Fibroblast of lung (primary cell): ENCODE data around the gene SNX6. TPM values are rescaled to one million over a fixed set of nuclear protein-coding genes. Genes with fewer than 3 reads are reported as not detected.
"Not testable (repeated sequence)": the region's sequence is repeated elsewhere in the genome, so short reads cannot be mapped to it uniquely, and the experiment has no call there.

Source experiments
- DNase-seq, 2 donors: peaks; one replicate each; pipeline versions ENCODE4 v3.0.0 to v3.0.0-alpha.2; 2010; ENCODE audit warnings: low read depth in 2 of 2
- H2AFZ ChIP-seq: 2 replicates; pipeline ENCODE4 v1.5.1; 2012; ENCODE audit warnings: low read length, control low read depth, inconsistent platforms
- H3K27ac ChIP-seq: 2 replicates; pipeline ENCODE4 v1.5.1; 2011; ENCODE audit warnings: low read length, control low read depth; ENCODE audit not compliant: insufficient read depth
- H3K27me3 ChIP-seq: 2 replicates; pipeline ENCODE4 v1.5.1; 2011; ENCODE audit warnings: mild to moderate bottlenecking, low read length; ENCODE audit not compliant: control insufficient read depth, insufficient read depth
- H3K36me3 ChIP-seq: 2 replicates; pipeline ENCODE4 v1.5.1; 2011; ENCODE audit warnings: low read length; ENCODE audit not compliant: control insufficient read depth, insufficient read depth
- H3K4me1 ChIP-seq: 2 replicates; pipeline ENCODE4 v1.5.1; 2011; ENCODE audit warnings: low read length; ENCODE audit not compliant: control insufficient read depth, insufficient read depth; ENCODE audit errors: extremely low read depth
- H3K4me2 ChIP-seq: 2 replicates; pipeline ENCODE4 v1.5.1; 2011; ENCODE audit warnings: low read length, control low read depth; ENCODE audit not compliant: insufficient read depth; ENCODE audit errors: extremely low read depth
- H3K4me3 ChIP-seq, 4 experiments: fragments of 200-600 bp in 1 of 4; sonication (generic) in 1 of 4; replicated peaks in 1 of 4; 2 replicates each; pipeline ENCODE4 v1.5.1; 2011 to 2016; ENCODE audit warnings: low read length in 4 of 4, low read depth in 3 of 4, mild to moderate bottlenecking in 3 of 4, control low read depth in 2 of 4, inconsistent platforms in 1 of 4, mixed read lengths in 1 of 4; ENCODE audit not compliant: insufficient read depth in 1 of 4; ENCODE audit errors: control extremely low read depth in 1 of 4
- H3K79me2 ChIP-seq: 2 replicates; pipeline ENCODE4 v1.5.1; 2012; ENCODE audit warnings: mild to moderate bottlenecking, low read length, inconsistent platforms; ENCODE audit not compliant: control insufficient read depth, insufficient read depth
- H3K9ac ChIP-seq: 2 replicates; pipeline ENCODE4 v1.5.1; 2011; ENCODE audit warnings: mild to moderate bottlenecking, low read length, control low read depth; ENCODE audit not compliant: insufficient read depth
- H3K9me3 ChIP-seq: 2 replicates; pipeline ENCODE4 v1.5.1; 2012; ENCODE audit warnings: low read depth, low read length; ENCODE audit not compliant: control insufficient read depth, insufficient read depth
- H4K20me1 ChIP-seq: 2 replicates; pipeline ENCODE4 v1.5.1; 2011; ENCODE audit warnings: low read length; ENCODE audit not compliant: control insufficient read depth, insufficient read depth; ENCODE audit errors: extremely low read depth
- EZH2 ChIP-seq: IDR thresholded peaks from 2 replicates; pipeline ENCODE4 v1.5.1; 2012; ENCODE audit warnings: low read length, control low read depth, mild to moderate bottlenecking; ENCODE audit errors: missing control alignments
- polyA plus RNA-seq, 2 donors: library from polyadenylated mRNA; depleted of rRNA in 1 of 2; stranded (reverse) in 1 of 2; unstranded in 1 of 2; fragments of >200 nt; gene quantifications; 2 replicates each; pipeline ENCODE4 v1.2.1, GENCODE V29; 2011 to 2012; ENCODE audit warnings: missing spikeins in 1 of 2
- total RNA-seq: library from RNA; depleted of rRNA; stranded (reverse); fragments of >200 nt; gene quantifications from 2 replicates; pipeline ENCODE4 v1.2.1, GENCODE V29; 2014
- TF ChIP-seq, protein P1 (sequence below), 2 donors: IDR thresholded peaks in 1 of 2; conservative IDR thresholded peaks in 1 of 2; 1 replicate in 1 of 2; 2 replicates in 1 of 2; pipeline ENCODE4 v1.5.1; 2011 to 2012; ENCODE audit warnings: low read length in 2 of 2, control low read depth in 1 of 2, inconsistent platforms in 1 of 2, low read depth in 1 of 2, mild to moderate bottlenecking in 1 of 2

The SNX6 gene
- total and polyA plus RNA-seq, 2 donors (not counting 1 experiment from before 2014, with no cell fraction given): 131 to 232 TPM

DNA sequence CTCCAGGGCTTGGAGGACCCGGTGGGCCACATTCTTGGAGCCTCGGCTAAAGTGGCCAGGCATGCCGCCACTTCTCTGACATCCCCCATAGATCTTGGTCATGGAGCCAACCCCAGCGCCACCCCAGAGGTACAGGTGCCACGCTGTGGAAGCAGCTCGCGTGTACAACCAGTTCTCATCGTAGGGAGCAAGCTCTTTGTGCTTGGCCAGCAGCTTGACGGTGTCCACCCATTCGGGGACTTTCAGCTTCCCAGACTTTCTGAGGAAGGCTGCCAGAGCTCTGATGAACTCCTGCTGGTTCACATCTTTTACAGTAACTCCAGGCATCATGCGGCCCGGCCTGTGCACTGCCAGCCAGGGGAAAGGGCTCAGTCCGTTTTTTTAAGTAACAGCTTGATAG lies 61.1 kb downstream of the SNX6 start:
- H3K27me3 ChIP-seq: no peaks in the 10 kb centered on the region
- H3K36me3 ChIP-seq: peaks cover 6% of the 10 kb centered on the region
- H3K4me3 ChIP-seq: no peak overlapping the region
- H3K9ac ChIP-seq: no peak overlapping the region
- TF ChIP-seq EZH2: no peak
- TF ChIP-seq, protein P1, sequence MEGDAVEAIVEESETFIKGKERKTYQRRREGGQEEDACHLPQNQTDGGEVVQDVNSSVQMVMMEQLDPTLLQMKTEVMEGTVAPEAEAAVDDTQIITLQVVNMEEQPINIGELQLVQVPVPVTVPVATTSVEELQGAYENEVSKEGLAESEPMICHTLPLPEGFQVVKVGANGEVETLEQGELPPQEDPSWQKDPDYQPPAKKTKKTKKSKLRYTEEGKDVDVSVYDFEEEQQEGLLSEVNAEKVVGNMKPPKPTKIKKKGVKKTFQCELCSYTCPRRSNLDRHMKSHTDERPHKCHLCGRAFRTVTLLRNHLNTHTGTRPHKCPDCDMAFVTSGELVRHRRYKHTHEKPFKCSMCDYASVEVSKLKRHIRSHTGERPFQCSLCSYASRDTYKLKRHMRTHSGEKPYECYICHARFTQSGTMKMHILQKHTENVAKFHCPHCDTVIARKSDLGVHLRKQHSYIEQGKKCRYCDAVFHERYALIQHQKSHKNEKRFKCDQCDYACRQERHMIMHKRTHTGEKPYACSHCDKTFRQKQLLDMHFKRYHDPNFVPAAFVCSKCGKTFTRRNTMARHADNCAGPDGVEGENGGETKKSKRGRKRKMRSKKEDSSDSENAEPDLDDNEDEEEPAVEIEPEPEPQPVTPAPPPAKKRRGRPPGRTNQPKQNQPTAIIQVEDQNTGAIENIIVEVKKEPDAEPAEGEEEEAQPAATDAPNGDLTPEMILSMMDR (conservative IDR thresholded peaks at IDR 0.05 in 1 of 2, IDR thresholded peaks at IDR 0.05 in 1 of 2; ENCODE audit: low read depth in 1 of 2, low read length in 2 of 2): no peak
- H3K9me3 ChIP-seq: no peaks in the 10 kb centered on the region
- no peak overlapping the region for H3K27ac ChIP-seq
- H2AFZ ChIP-seq: no peak overlapping the region
- H3K4me2 ChIP-seq: no peak overlapping the region
- H4K20me1 ChIP-seq: no peaks in the 10 kb centered on the region
- DNase-seq: peak in 1 of 2 donors; percentile 10
- H3K79me2 ChIP-seq: no peaks in the 10 kb centered on the region
- H3K4me1 ChIP-seq: no peaks in the 10 kb centered on the region

DNA sequence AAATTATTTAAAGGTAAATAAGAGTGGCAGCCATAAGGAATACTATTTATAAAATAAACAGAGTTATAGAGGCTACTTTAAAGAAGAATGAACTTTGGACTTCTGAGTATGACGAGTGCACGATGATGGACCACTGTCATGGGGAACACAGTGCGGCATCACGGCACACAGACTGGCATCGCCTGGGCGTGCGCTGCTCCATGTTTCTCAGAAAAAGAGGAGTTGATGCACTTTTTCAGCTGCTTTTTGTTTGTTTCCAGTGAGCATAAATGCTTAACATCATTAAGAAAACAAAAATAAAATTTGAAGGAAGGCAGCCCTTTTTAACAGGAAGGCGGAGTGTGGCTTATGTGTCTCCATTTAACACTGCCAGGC lies 67.2 kb downstream of the SNX6 start:
- H3K9ac ChIP-seq: no peak overlapping the region
- TF ChIP-seq, protein P1 (conservative IDR thresholded peaks at IDR 0.05 in 1 of 2, IDR thresholded peaks at IDR 0.05 in 1 of 2; ENCODE audit: low read depth in 1 of 2, low read length in 2 of 2): no peak
- no peak for TF ChIP-seq EZH2
- no peaks in the 10 kb centered on the region for H3K4me1 ChIP-seq
- H4K20me1 ChIP-seq: no peaks in the 10 kb centered on the region
- no peaks in the 10 kb centered on the region for H3K36me3 ChIP-seq
- no peaks in the 10 kb centered on the region for H3K9me3 ChIP-seq
- H3K4me2 ChIP-seq: no peak overlapping the region
- no peak overlapping the region for H3K4me3 ChIP-seq
- H3K79me2 ChIP-seq: no peaks in the 10 kb centered on the region
- no peaks in the 10 kb centered on the region for H3K27me3 ChIP-seq
- no peak overlapping the region for H2AFZ ChIP-seq
- DNase-seq: no peak
- no peak overlapping the region for H3K27ac ChIP-seq

DNA sequence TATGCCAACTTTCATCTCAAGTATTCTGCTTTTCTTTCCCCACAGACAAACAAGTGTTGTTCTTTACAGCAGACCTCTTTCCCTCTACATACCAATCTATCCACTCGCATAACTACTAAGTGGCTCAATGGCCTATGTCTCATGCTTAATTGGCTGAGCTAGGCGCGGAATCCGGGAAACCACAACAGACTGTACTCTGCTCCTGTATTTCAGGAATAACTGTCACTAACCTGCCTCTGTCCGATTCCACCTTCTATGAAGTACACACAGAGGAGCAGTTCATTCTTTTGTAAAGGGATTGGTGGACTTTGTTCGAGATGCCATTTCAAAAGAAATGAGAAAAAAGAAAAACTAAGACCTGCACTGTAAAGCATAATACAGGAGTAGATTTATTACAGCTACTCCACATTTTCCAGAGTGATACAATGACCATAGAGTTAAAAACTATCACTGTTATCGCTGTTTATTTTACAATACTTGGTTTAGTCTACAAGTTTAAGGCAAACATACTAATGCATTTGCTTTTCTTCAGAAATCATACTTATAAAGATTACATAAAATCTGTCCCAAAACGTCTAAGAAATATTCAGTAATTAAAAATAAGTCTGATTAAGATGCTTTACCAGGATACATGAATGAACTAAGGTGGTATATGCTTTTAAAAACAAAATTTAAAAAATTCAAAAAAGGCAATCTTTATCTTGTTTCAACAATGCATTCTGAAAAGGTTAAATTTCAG lies 67.7 kb downstream of the SNX6 start:
- not testable (repeated sequence) for H3K27ac ChIP-seq, H2AFZ ChIP-seq, DNase-seq, H3K9ac ChIP-seq, H3K4me2 ChIP-seq, H3K9me3 ChIP-seq, H4K20me1 ChIP-seq, H3K27me3 ChIP-seq, H3K36me3 ChIP-seq, H3K4me3 ChIP-seq, H3K79me2 ChIP-seq, H3K4me1 ChIP-seq

DNA sequence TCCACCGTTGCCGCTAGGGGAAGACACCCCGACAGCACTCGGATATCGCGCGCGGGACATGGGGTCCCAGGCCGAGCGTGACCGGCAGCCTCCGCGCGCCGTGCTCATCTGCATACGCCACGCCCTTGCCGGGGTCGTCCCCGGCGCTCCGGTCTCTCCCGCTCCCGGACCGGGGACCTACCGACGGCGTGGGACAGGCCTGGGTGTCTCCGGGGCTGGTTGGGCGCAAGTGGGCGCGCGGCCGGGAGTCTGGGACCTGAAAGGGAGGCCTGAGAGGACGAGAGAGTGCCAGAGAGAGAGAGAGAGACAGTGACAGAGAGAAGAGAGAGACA lies 73.5 kb downstream of the SNX6 start:
- not testable (repeated sequence) for DNase-seq, H2AFZ ChIP-seq, H3K27me3 ChIP-seq, H3K79me2 ChIP-seq, H4K20me1 ChIP-seq, H3K9me3 ChIP-seq, H3K27ac ChIP-seq, H3K4me2 ChIP-seq, H3K36me3 ChIP-seq, H3K9ac ChIP-seq, H3K4me1 ChIP-seq, H3K4me3 ChIP-seq

DNA sequence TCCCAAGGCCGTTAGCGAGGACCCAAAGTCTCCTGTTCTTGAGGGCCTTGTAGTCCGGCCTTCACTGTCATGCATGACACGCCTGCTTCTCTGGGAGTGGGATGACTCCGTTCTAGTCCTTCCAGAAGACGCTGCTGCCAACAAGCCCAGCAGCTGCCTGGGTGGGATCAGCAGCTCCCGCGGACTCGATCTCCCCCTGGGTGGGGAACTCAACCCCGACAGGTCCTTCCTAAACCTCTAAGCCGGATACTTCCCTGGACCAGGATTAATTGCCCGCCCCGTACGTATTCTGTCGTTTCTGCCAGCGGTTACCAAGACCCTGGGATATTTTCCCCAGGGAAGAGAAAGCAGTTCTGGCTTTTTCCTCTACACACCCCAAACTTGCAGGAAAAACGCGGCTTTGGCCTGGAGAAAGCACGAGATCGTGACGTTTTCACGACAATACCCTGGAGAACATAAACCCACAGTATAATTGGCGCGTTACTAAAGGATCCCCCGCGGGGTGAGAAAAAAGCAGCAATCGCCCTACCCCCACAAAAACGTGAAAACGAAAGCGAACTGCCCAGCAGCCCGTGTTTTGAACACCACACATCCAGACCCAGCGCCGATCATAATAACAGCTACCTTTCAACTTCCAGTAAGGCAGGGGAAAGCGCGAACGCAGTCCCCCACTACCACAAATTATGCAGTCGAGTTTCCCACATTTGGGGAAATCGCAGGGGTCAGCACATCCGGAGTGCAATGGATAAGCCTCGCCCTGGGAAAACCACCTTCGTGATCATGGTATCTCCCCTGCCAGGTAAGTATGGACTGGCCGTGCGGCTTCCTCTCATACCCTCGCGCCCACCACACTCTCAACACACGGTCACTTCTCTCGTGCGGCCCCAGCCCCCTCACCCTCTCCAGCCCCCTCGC lies 74.1 kb downstream of the SNX6 start:
- not testable (repeated sequence) for H3K36me3 ChIP-seq, H4K20me1 ChIP-seq, H3K79me2 ChIP-seq, H3K4me1 ChIP-seq, H3K9ac ChIP-seq, DNase-seq, H3K4me2 ChIP-seq, H3K27ac ChIP-seq, H3K27me3 ChIP-seq, H3K9me3 ChIP-seq, H2AFZ ChIP-seq, H3K4me3 ChIP-seq
